WERI-Rb-1 (cell line): ENCODE data around the gene TBL1XR1.

ENCODE experiments used
- DNase-seq: peaks from one replicate; pipeline ENCODE4 v3.0.0-alpha.2; 2020
- H3K27ac ChIP-seq: fragments of 250-450 bp; sonication (Bioruptor Pico); 2 replicates; pipeline ENCODE4 v1.5.1; 2020; ENCODE audit warnings: mild to moderate bottlenecking, moderate library complexity
- H3K27me3 ChIP-seq: fragments of 250-450 bp; sonication (Bioruptor Pico); 2 replicates; pipeline ENCODE4 v1.5.1; 2021; ENCODE audit warnings: mild to moderate bottlenecking, low read depth, moderate library complexity; ENCODE audit not compliant: insufficient read depth, severe bottlenecking
- H3K36me3 ChIP-seq: fragments of 250-450 bp; sonication (Bioruptor Pico); 2 replicates; pipeline ENCODE4 v1.5.1; 2020; ENCODE audit warnings: mild to moderate bottlenecking, moderate library complexity
- H3K4me3 ChIP-seq: 2 replicates; pipeline ENCODE4 v1.5.1; 2011; ENCODE audit warnings: low read depth, mild to moderate bottlenecking, control low read depth, low read length
- H3K9me3 ChIP-seq: fragments of 250-450 bp; sonication (Bioruptor Pico); 2 replicates; pipeline ENCODE4 v1.5.1; 2021; ENCODE audit warnings: mild to moderate bottlenecking, moderate library complexity; ENCODE audit not compliant: severe bottlenecking
- CTCF ChIP-seq: IDR thresholded peaks from 2 replicates; pipeline ENCODE4 v1.5.1; 2011; ENCODE audit warnings: low read depth, mild to moderate bottlenecking, control low read depth, inconsistent platforms, low read length

Gene TBL1XR1

GRCh38 chr3:177212278-177212610, 15.0 kb upstream of the TBL1XR1 start:
- no peak overlapping the region for H3K27ac ChIP-seq
- no peak overlapping the region for H3K4me3 ChIP-seq
- no peaks in the 10 kb centered on the region for H3K9me3 ChIP-seq
- no peak for TF ChIP-seq CTCF
- DNase-seq, result no peak
- H3K36me3 ChIP-seq, result no peaks in the 10 kb centered on the region
- H3K27me3 ChIP-seq, result no peaks in the 10 kb centered on the region

- Histone ChIP-seq H3K4me3 (no peak overlapping the region), H3K9me3 (no peaks in the 10 kb centered on the region), H3K36me3 (no peaks in the 10 kb centered on the region), H3K27ac (no peak overlapping the region), H3K27me3 (no peaks in the 10 kb centered on the region)
- no peak for TF ChIP-seq CTCF
- no peak for DNase-seq
These were observed 14.4 kb upstream of the TBL1XR1 start for GRCh38 chr3:177211503-177212277.

- DNase-seq, result no peak
- H3K9me3 ChIP-seq, result no peaks in the 10 kb centered on the region
- H3K36me3 ChIP-seq, result no peaks in the 10 kb centered on the region
- no peak overlapping the region for H3K4me3 ChIP-seq
- TF ChIP-seq CTCF, result no peak
- H3K27me3 ChIP-seq, result no peaks in the 10 kb centered on the region
- no peak overlapping the region for H3K27ac ChIP-seq
These were observed 13.6 kb upstream of the TBL1XR1 start for GRCh38 chr3:177210744-177211502.

GRCh38 chr3:177209509-177209908, 12.2 kb upstream of the TBL1XR1 start:
- DNase-seq, result no peak
- Histone ChIP-seq H3K27ac (no peak overlapping the region), H3K36me3 (no peaks in the 10 kb centered on the region), H3K27me3 (no peaks in the 10 kb centered on the region), H3K4me3 (no peak overlapping the region), H3K9me3 (no peaks in the 10 kb centered on the region)
- no peak for TF ChIP-seq CTCF

- DNase-seq, result no peak
- H3K27ac ChIP-seq, result no peak overlapping the region
- no peaks in the 10 kb centered on the region for H3K27me3 ChIP-seq
- TF ChIP-seq CTCF, result no peak
- H3K36me3 ChIP-seq, result no peaks in the 10 kb centered on the region
- H3K9me3 ChIP-seq, result no peaks in the 10 kb centered on the region
- H3K4me3 ChIP-seq, result no peak overlapping the region
These were observed 11.5 kb upstream of the TBL1XR1 start for GRCh38 chr3:177208781-177209180.
